Measurements from ENCODE around the gene BOD1L1.

Gene BOD1L1

DNA sequence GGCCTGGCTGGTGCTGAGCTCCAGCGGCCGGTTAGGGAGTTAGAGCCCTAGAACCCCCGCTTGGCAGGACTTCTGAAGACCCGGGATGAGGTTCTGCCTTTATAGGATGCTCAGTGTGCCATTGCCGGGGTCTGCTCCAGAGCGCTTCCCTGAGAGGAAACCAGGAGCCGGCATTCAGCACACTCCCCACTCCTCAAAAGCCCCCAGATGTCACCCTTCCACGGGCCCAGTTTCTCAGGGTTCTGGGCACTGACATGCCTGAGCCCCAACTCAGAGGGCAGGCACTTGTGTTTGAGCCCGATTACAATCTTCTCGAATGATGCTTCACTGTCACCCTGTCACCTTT lies 89.7 kb downstream of the BOD1L1 start:
- no peak for DNase-seq

DNA sequence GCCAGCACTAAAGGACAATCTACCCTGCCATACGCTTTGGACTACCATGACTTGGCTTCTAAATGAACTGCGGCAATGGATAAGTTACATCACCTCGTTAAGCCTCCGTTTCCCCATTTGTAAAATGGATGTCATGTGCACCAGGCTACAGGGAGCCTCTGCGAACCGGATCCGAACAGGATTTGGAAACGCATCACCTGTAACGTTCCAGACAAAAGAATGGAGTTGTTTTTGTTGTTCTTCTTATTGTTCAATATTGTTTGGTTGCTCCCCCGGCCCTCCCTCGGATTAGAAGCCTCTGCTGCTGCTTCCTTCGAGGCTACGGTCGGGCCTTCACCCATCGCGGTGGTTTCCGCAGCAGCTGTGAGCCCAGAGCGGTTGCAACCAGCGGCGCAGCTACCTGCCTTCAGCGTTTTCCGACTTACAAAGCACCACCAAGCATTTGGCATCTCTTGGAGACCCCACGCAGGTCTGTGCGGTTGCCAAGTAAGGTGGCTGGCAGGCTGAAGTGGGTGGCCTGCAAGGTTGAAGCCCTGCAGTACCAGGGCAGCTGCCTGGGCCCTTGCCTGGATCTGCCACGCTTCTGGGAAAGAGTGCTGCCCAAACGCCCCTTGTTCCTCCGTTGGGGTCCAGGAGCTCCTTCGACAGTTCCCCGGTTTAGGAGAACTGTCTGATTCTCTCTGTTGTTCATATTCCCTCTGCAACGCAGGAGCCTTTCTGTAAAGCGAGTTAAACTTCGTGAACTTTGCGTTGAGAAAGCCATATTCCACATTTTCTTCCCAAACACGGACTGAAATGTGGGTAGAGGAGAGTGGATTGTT lies 90.3 kb downstream of the BOD1L1 start:
- DNase-seq, result no peak

DNA sequence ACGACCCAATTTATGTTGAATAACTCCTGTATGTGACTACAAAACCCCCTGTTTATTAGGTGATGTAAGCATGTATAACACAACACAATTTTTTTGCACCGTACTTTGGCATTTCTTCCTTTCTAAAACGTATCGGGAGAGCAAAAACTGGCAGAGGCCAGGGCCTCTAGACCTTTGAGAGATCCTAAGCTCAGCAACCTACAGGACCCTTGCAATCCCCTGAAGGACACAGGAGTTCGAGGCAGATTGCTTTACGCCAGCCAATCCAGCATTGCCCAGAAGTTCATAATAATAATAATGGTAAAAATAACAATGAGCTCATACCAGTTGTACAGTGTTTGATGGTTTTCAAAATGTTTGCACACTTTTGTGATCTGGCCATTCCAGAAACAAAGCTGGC lies 90.9 kb downstream of the BOD1L1 start:
- DNase-seq, result no peak

DNA sequence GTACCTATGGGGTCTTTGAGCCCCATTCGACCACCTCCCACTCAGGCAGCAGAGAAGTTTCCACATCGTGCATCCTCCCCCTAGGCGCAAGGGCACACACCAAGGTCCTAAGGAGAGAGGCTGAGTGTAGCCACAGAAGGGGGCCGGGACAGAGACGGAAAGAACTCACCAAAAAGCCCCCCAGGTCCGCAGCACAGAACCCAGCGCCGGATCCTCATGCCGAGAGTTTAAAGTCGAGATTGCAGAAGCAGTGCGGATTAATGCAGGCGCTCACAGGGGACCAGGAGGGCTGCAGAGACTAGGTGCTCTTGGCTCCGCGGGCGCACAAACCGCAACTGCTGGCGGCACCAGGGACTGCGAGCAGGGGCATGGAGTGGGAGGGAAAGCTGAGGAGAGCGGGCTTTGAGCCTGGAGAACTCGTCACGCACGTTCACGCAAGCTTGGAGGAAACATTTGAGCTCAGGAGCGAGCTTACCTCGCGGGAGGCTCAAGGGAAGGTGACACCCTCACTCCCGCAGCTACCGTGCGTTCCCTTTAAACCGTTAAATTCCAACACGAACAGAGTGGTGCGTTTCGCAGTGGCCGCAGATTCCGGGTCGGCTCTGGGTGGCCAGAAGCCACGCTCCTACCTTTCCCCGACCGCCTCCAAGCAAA lies 91.7 kb downstream of the BOD1L1 start:
- DNase-seq, result no peak

DNA sequence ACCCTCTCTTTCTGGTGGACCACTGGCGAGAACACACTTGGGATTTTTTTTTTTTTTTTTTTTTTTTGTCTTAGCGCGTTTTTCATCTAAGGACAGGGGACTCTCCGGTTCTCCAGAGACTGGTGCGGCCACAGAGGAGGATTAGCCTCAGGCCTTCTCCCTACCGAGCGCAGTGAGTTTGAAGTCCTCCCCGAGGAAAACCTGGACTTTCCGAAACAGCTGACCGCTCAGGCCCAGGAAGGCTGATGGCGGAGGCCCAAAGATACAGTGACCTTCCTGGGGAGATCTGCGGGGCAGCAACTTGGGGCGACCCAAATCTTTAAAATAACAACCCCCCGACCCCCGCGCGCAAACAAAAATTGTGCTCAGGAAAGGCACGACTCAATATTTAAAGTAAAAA lies 92.4 kb downstream of the BOD1L1 start:
- no peak for DNase-seq

DNA sequence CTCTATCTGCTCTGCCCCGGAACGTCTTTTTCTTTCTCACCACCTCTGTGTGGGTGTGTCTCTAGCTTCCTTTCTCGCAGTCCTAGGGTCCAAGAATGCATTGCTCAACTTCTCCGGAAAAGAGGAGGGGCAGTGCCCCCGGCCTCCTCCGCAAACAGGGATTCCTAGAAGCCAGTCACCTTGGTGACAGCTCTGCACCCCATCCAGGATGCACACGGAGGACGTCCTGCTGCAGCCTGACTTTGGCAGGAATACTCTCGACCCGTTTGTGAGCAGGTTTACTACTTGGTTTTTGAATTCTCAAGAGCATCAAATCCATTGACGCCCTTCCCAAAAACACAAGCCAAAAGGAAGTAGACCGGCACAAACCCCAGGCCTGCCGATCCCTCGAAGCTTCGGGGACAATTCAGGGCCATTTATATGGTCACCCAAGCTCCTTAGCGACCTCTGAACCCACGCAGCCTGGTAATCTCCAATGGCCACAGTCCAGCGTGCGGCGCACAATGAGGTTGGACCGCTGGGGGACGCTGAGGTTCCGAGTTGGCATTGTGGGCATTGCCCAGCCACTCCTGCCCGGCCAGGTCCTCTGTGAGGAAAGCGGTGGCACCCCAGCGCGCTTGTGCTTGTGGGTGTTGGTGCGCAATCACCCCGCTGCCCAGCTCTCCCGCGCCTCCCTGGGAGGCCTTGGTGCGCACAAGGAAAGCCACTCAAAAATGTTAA lies 93.0 kb downstream of the BOD1L1 start:
- DNase-seq, result no peak

DNA sequence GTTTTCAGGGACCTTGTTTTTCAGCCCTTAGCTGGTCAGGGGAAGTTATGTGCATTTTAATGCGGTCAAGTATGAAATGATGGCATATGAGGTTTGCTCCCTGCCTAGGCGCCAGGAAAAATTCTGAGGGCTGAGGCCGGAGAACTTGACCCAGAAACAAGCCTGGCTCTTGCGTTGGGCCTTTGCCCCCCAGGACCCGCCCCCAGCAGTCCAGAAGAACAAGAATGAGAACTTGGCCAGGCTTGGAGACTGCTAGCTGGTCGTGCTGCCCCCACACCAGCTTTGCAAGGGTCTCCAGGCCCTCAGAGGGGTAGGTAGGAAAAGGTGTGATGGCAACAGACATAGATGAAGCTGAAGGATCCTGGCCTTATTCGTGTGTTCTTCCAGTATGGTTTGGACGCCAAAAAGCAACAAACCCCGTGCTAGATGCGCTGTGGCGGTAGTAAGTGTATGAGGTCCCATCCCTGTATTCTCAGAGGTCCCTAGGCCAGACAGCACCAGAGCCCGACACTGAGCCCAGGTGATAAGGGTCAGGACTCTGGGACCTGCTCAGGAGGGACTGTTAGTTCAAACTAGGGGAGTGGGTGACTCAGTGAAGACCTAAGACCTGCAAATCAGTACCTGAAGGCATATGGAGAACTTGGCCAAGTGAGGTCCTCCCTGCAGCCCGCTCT lies 93.7 kb downstream of the BOD1L1 start:
- DNase-seq, result no peak

DNA sequence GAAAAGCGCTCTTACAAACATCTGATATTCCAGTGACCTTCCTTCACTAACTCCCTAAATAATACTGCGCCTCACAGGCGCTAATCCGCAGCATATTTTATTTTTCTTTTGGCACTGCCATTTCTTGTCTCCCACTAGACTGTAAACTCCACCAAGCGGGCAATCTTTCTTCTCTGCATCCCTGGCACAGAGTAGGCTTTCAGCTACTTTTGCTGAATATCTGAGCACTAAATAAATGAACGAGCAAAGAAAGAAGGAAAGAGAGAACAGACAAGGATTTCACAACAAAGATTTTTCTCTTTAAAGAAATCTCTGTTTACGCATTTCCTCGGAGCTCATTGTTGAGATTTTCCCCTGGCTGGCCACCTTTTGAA lies 95.9 kb downstream of the BOD1L1 start:
- no peak for DNase-seq

DNA sequence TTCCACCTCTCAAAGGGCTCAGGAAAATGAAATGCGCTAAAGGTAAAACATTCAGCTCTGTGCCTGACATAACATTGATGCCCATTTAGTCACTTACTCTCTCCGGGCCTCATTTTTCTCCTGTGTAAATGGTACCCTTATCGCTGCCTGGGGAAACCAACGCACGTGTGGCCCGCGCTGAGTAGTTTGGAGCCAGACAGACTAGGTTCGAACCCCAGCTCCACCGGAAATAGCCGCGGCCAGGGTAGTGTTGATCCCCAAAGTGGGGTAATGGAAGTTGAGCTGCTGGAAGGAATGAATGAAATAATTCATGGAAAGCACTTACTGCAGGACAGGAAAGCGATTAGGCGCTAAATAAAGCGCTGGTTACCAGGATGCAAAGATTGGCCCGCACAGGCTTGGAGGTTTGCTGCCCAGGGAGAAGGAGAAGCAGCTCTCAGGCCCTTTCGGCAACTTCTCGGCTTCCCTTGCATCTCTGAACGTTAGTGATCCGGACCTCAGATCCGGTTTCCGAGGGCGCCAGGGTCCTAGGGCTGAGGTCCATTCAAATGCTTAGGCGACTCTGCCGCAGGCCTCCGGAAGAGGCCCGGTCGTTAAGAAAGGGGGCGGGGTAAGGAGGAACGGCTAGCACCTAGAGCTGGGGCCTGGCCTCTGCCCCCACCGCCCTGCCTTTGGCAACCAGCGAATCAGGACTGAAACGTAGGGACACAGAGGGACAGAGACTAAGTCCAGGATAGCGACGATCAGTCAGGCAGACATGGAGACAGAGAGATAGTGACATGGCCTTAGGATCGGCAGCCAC lies 96.5 kb downstream of the BOD1L1 start:
- DNase-seq, result no peak

DNA sequence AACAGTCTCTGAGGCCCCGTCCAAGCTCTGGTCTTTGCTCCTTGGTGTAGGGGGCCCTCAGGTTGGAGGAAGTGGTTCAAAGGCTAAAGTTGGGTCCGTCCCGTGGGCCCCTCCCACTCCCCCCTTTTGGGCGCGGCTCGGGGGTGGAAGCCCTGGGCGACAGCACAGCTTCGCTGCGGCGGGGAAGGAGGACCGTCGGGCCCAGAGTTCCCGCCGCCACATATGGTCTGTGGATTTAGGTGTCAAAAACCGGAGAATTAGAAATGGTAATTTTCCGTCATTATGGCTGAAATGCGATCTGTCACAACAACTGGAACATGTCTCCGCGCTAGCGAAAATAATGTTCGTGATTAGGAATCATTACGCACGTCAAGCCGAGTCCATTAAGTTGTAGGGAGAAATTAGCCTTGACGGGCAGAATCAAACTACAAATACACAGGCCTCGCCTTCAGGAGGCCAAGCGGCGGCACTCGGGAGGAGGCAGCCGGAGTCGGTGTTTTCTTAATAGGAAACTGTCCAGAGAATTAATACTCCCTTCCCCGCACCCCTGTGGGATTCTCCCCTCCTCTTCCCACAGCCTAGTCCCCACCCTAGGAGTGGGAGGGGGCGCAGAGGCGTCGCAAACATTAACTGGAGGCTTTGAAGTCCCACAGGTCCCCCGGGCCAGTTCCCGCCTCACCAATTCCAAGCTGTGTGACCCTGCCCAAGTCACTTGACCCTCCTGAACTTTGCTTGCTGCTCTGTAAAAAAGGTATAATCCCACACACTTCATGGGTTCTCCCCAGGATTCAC lies 98.2 kb downstream of the BOD1L1 start:
- DNase-seq, result no peak

DNA sequence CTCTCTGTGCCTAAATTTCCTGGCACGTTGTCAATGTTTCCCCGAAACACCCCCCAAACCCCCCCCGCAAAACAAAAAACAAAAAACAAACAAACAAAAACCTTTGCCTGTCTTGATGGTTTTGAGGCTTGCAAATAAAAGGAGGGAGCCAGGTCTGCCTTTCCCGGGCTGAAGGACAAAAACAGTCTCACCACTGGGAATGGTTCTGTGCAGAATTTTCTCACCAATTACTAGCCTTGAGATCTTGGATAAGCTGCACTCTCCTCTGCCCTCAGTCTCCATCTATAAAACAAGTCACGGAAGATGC lies 98.8 kb downstream of the BOD1L1 start:
- no peak for DNase-seq

DNA sequence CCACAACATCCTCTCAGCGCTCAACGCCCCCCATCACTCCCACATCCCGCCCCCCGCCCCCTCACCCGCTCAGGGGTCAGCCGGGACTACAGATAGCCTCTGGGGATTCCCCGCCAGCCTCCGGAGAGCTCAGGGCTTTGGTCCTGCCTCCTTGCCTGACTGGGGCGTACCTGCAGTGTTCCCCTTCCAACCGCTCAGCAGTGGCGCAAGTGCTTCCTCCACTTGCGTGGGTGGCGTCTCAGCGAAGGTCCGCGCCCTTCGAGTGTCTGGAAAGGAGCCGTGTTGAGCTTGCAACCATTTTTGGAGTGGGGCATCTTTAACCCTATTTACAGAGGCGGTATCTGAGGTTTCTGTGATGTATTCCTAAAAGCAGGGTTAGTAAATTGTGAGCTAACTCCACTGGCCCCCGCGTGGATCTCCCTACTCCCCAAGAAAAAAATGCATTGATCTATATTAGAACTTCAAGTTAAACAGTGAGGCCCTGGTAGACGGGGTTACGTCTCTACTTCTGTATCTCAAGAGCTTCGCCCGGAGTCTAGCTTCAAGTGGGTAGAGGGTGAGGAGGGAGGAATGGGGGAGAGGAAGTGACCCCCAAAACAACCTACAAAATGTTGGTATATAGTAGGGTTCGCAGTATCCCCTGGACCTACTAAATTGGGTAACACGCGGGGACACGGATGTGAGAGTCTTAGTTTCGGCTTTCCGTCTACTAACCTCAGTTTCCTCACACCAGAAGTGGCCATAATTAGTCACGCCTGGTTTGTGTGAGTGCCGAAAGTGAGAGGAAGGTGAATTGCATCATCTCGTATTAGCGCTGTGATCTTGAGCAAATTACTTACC lies 99.3 kb downstream of the BOD1L1 start:
- no peak for DNase-seq

DNA sequence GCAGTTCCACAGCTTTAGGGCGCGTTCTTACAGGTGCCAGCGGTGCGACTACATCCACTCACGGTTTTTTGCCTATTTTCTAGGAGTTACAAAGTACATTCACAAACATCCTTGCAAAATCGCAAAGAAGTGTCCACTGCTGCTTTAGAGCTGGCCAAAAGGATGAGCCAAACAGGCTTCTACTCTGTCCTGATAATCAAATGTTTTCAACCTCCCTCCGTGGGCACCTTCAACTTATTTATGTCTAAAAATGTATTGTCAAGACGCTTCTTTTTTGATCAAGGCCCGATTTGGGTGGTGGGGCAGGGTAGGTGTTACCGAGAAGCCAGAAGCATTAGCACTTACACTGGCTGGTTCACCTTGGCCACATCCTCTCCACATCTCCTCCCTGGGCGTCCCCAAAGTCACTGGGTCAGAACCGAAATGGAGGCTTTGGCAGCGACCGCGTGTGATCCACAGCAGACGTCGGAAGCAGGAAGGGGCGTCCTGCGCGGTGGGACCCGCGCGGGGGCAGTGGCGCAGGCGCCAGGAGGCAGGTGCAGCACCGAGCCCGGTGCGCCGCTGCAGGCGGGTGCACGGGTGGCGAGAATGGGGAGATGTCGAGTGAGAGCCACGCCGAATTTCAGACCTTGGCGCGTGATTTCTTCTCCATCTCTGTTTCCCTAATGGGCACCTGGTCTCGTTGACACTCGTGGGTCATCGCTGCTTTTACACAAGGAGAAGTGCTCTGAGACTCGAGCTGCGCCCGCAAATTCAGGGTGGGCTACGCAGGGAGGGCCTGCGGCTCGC lies 100.1 kb downstream of the BOD1L1 start:
- no peak for DNase-seq

DNA sequence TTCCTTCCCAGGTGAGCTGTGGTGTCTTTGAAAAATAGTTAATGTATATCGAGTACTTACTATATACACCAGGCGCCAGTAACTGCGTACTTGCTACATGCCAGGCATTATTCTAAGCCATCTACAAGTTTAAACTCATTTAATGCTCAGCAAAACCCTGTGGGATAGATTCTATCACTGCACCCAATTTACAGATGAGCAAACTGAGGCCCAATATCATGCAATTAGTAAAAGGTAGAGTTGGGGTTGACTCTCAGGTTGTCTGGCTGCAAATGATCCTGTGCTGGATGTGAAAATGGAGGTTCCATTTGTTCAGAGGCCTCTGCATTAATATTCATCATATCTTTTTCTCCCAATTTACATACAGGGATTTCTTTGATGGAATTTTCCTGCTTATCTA lies 100.9 kb downstream of the BOD1L1 start:
- DNase-seq, result no peak

DNA sequence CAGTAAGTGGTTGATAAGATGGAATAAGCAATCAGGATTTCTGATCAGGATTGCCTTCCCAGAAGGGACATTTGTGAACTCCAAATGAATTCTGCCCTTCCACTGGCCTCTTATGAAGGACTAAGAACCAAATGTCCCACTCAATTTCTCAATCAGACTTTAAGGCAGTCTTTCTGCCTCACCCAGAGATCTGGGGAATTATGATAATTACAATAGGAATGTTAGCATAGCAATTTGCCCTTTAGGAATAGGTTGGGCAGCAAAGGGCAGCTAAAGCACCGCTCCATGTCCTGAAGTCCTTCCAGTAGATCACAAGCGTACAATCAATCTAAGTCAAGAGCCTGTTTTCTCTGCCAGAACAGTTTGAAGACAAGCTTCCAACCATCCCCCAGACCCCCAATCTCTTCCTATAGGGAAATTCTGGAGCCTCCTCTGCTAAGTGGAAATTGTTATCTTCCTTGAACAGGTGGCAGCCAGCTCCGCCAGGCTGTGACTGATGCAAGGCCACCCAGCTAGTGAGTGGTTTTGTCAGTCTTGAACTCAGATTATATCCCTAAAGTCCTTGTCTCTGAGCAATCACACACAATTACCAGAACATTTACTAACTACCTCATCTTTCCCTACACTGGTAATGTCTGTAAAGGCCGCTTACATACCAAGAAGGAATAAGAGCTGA lies 101.8 kb downstream of the BOD1L1 start:
- DNase-seq, result no peak

DNA sequence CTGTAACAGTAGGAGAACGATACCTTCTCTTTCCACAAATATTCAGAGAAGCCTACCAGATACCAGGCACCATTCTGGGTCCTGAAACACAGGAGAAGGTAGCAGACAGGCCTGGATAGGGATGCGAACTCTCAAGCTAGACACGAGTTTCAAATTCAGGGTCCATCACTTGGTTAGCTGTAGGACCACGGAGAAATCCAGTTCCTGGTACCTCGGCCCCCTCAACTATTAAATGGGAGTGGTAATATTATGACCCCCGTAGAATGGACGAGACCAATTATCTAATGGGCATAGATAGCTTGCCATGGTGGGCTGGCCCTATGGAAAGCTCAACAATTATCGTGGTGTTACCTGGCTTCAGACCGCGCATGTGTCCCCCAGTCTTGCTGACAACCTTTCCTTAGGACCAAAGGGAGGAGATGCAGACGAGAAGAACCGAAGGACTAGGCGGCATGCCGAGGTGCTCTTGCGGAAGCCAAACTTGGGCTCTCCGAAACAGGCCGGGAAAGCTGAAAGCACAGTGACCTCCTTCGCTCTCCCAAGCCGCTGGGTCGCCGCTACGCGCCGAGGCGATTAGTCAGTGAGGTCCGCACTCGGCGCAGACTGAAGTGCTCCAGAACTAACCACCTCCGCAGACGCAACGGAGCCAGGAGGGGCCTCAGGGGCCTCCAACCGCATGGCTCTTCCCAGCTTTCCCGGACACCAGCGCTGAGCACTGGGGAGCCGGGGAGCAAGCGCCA lies 102.9 kb downstream of the BOD1L1 start:
- no peak for DNase-seq

DNA sequence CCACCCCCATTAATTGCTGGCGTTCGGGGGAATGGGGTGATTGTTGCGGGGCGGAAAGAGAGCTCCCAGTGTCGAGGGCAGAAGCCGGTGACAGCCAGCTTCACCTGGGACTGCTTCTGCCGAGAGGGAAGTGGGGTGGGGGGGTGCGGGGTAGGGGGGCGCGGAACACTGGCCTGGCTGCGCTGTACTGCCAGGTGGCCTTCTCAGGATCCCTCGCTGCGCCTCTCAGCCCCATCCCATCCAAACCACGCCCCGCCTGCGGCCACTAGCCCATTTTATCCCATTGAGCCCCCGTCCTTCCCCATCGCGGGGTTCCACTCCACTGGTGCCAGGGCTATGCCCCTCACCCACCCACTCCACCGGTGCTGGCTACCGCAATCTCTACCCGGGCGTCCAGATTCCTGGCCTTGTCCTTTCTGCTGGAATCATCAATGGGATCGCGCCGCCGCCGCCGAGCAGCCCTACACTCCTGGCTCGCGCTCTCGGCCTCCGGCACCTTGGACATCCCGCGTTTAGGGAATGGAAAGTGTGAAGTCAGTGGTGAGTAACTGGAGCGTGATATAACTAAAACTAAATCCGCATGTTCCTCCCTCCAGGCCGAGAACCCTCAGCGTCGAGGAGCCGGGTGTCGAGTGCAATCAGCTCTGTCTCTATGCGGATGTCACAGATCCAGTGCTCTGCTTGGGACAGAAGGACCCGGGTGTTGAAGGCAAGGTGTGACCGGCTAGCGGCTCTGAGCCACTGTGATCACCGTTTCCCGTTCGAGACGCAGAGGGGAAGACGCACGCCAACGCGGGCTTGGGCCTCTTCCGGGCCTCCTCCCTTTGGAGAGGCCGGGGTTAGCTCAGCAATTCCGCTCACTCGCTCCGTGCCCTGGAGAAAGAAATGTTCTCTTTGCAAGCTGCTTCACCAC lies 103.7 kb downstream of the BOD1L1 start:
- DNase-seq, result no peak

DNA sequence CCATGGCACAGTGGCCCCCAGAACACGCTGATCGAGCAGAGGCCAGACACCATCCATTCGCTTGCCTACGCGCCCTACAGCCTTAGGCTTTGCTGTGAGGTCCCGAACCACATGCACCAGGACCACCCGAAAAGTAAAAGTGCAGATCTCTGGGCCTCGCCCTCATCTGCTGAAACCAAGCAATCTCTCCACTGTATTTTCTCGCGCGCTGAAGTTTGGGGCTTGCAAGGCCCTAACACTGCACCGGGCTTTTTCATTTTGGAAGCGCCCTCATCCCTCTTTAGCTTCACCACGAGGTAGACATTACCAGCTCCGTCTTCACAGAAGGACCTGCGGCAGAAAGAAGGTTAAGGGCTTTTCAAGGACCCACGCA lies 104.4 kb downstream of the BOD1L1 start:
- no peak for DNase-seq

Measured in SHP77 (cell line).